BLaER1 treated with 17β-estradiol and CSF1 and Interleukin-3, amounts not matched to agents 10 nM and 100 nM (cell line): ENCODE results near the gene RTN1.

ENCODE experiments used
- H3K27ac ChIP-seq, 11 experiments: shearing (Covaris generic); formaldehyde crosslinking; 2 replicates each; pipeline ENCODE4 v1.8.1; 2022
- H3K27me3 ChIP-seq, 11 experiments: shearing (Covaris generic); formaldehyde crosslinking; 2 replicates each; pipeline ENCODE4 v1.8.1; 2022
- H3K36me3 ChIP-seq, 11 experiments: shearing (Covaris generic); formaldehyde crosslinking; 2 replicates each; pipeline ENCODE4 v1.8.1; 2022
- H3K4me1 ChIP-seq, 10 experiments: shearing (Covaris generic); formaldehyde crosslinking; 2 replicates each; pipeline ENCODE4 v1.8.1; 2022
- H3K4me2 ChIP-seq, 11 experiments: shearing (Covaris generic); formaldehyde crosslinking; 2 replicates each; pipeline ENCODE4 v1.8.1; 2022
- H3K4me3 ChIP-seq, 10 experiments: shearing (Covaris generic); formaldehyde crosslinking; 2 replicates each; pipeline ENCODE4 v1.8.1; 2022
- H3K9ac ChIP-seq, 11 experiments: shearing (Covaris generic); formaldehyde crosslinking; 2 replicates each; pipeline ENCODE4 v1.8.1; 2022
- H3K9me3 ChIP-seq, 11 experiments: shearing (Covaris generic); formaldehyde crosslinking; replicated peaks in 1 of 11; 2 replicates each; pipeline ENCODE4 v1.8.1; 2022
- H4K20me1 ChIP-seq, 11 experiments: shearing (Covaris generic); formaldehyde crosslinking; 2 replicates each; pipeline ENCODE4 v1.8.1; 2022
- Cebpa-rat ChIP-seq, 11 experiments: shearing (Covaris generic); IDR thresholded peaks; 2 replicates each; pipeline ENCODE4 v1.8.1; 2022

RTN1 gene

GRCh38 chr14:59870277-59871165, at the start of gene RTN1:
Gene RTN1, minus strand, starts transcription at chr14:59870776. Its CDS starts 146 bp downstream, at chr14:59870630.
- Histone ChIP-seq H3K9ac (peak within 1 kb of the TSS; percentile 72 to 84 (median 79)), H3K9me3 (no peaks in the 10 kb centered on the region), H3K27ac (peak within 1 kb of the TSS; percentile 20 to 72 (median 54); a peak in 19 of 22 replicates)

GRCh38 chr14:59920378-59920683, 49.8 kb upstream of the RTN1 start:
- Histone ChIP-seq H3K27ac (no peak overlapping the region), H4K20me1 (no peaks in the 10 kb centered on the region), H3K4me3 (no peak overlapping the region), H3K36me3 (no peaks in the 10 kb centered on the region), H3K9me3 (peaks cover 0 to 3% (median 0%) of the 10 kb centered on the region in 11 experiments; a peak in 1 of 22 replicates), H3K9ac (no peak overlapping the region), H3K4me1 (peaks cover 0 to 7% (median 0%) of the 10 kb centered on the region in 10 experiments; a peak in 2 of 20 replicates), H3K4me2 (no peak overlapping the region), H3K27me3 (peaks cover 0 to 12% (median 8%) of the 10 kb centered on the region in 11 experiments; a peak in 14 of 22 replicates)
- no peak for TF ChIP-seq Cebpa-rat (IDR thresholded peaks at IDR 0.05)

More at GRCh38 chr14:59870277-59871165, at the start of gene RTN1:
- Histone ChIP-seq H3K4me1 (peaks cover 0 to 20% (median 11%) of the 10 kb centered on the region in 10 experiments; a peak in 13 of 20 replicates), H3K27me3 (peaks cover 0 to 24% (median 14%) of the 10 kb centered on the region in 11 experiments; a peak in 19 of 22 replicates), H3K36me3 (no peaks in the 10 kb centered on the region), H4K20me1 (0 out of 22 replicates have a peak, but pooled peaks cover 0 to 4% (median 0%) of the 10 kb centered on the region in 11 experiments), H3K4me2 (peak within 1 kb of the TSS; percentile 84 to 100 (median 96)), H3K4me3 (peak within 1 kb of the TSS; percentile 73 to 94 (median 84))
- no peak for TF ChIP-seq Cebpa-rat (IDR thresholded peaks at IDR 0.05)

GRCh38 chr14:59919570-59920377, 49.2 kb upstream of the RTN1 start, which contains the start of gene LRRC9:
Gene LRRC9, plus strand, starts transcription at chr14:59920144.
- no peak within 1 kb of the TSS for H3K27ac ChIP-seq
- H3K4me1 ChIP-seq: peaks cover 0 to 7% (median 0%) of the 10 kb centered on the region in 10 experiments; a peak in 2 of 20 replicates
- peaks cover 0 to 12% (median 8%) of the 10 kb centered on the region in 11 experiments; a peak in 14 of 22 replicates for H3K27me3 ChIP-seq
- H3K9me3 ChIP-seq: peaks cover 0 to 3% (median 0%) of the 10 kb centered on the region in 11 experiments; a peak in 1 of 22 replicates
- H3K4me3 ChIP-seq: peak within 1 kb of the TSS; percentile 18 to 65 (median 52); a peak in 19 of 20 replicates
- no peaks in the 10 kb centered on the region for H3K36me3 ChIP-seq
- peak within 1 kb of the TSS in 6 of 11 experiments; percentile 13 to 37 (median 25); a peak in 9 of 22 replicates for H3K9ac ChIP-seq
- no peaks in the 10 kb centered on the region for H4K20me1 ChIP-seq
- peak within 1 kb of the TSS; percentile 58 to 85 (median 74) for H3K4me2 ChIP-seq
- TF ChIP-seq Cebpa-rat (IDR thresholded peaks at IDR 0.05): no peak

- peak overlapping the region; percentile 18 to 65 (median 52); a peak in 19 of 20 replicates for H3K4me3 ChIP-seq
- no peak for TF ChIP-seq Cebpa-rat (IDR thresholded peaks at IDR 0.05)
- H3K9me3 ChIP-seq: peaks cover 0 to 3% (median 0%) of the 10 kb centered on the region in 11 experiments; a peak in 1 of 22 replicates
- H3K9ac ChIP-seq: peak overlapping the region in 5 of 11 experiments; percentile 13 to 37 (median 25); a peak in 9 of 22 replicates
- no peaks in the 10 kb centered on the region for H3K36me3 ChIP-seq
- peaks cover 0 to 12% (median 8%) of the 10 kb centered on the region in 11 experiments; a peak in 14 of 22 replicates for H3K27me3 ChIP-seq
- peak overlapping the region; percentile 58 to 85 (median 74) for H3K4me2 ChIP-seq
- H4K20me1 ChIP-seq: no peaks in the 10 kb centered on the region
- peaks cover 0 to 7% (median 0%) of the 10 kb centered on the region in 10 experiments; a peak in 2 of 20 replicates for H3K4me1 ChIP-seq
- no peak overlapping the region for H3K27ac ChIP-seq
These were observed 48.4 kb upstream of the RTN1 start for GRCh38 chr14:59918824-59919569.

- Histone ChIP-seq H4K20me1 (no peaks in the 10 kb centered on the region), H3K27me3 (no peaks in the 10 kb centered on the region), H3K4me2 (no peak overlapping the region), H3K9me3 (no peaks in the 10 kb centered on the region), H3K4me1 (no peaks in the 10 kb centered on the region), H3K9ac (no peak overlapping the region), H3K27ac (no peak overlapping the region), H3K36me3 (no peaks in the 10 kb centered on the region), H3K4me3 (no peak overlapping the region)
- no peak for TF ChIP-seq Cebpa-rat (IDR thresholded peaks at IDR 0.05)
These were observed 42.6 kb upstream of the RTN1 start for GRCh38 chr14:59913187-59913586.

- no peaks in the 10 kb centered on the region for H4K20me1 ChIP-seq
- no peak overlapping the region for H3K4me2 ChIP-seq
- no peaks in the 10 kb centered on the region for H3K36me3 ChIP-seq
- H3K9ac ChIP-seq: no peak overlapping the region
- no peaks in the 10 kb centered on the region for H3K4me1 ChIP-seq
- no peaks in the 10 kb centered on the region for H3K9me3 ChIP-seq
- TF ChIP-seq Cebpa-rat (IDR thresholded peaks at IDR 0.05): no peak
- H3K27me3 ChIP-seq: no peaks in the 10 kb centered on the region
- H3K27ac ChIP-seq: no peak overlapping the region
- no peak overlapping the region for H3K4me3 ChIP-seq
These were observed 41.9 kb upstream of the RTN1 start for GRCh38 chr14:59912443-59912842.

- Histone ChIP-seq H4K20me1 (no peaks in the 10 kb centered on the region), H3K4me3 (no peak overlapping the region)
- TF ChIP-seq Cebpa-rat (IDR thresholded peaks at IDR 0.05): no peak
These were observed 34.6 kb upstream of the RTN1 start for GRCh38 chr14:59905188-59905587.

GRCh38 chr14:59904184-59904583, 33.6 kb upstream of the RTN1 start:
- H4K20me1 ChIP-seq: no peaks in the 10 kb centered on the region
- no peaks in the 10 kb centered on the region for H3K36me3 ChIP-seq
- H3K27ac ChIP-seq: no peak overlapping the region
- no peaks in the 10 kb centered on the region for H3K27me3 ChIP-seq
- no peak overlapping the region for H3K9ac ChIP-seq
- no peak for TF ChIP-seq Cebpa-rat (IDR thresholded peaks at IDR 0.05)
- H3K4me1 ChIP-seq: no peaks in the 10 kb centered on the region
- H3K9me3 ChIP-seq: peaks cover 0 to 14% (median 9%) of the 10 kb centered on the region in 11 experiments; a peak in 13 of 22 replicates
- no peak overlapping the region for H3K4me3 ChIP-seq
- H3K4me2 ChIP-seq: no peak overlapping the region

More at GRCh38 chr14:59905188-59905587, 34.6 kb upstream of the RTN1 start:
- no peak overlapping the region for H3K4me2 ChIP-seq
- H3K9ac ChIP-seq: no peak overlapping the region
- no peak overlapping the region for H3K27ac ChIP-seq
- H3K9me3 ChIP-seq: peaks cover 0 to 14% (median 9%) of the 10 kb centered on the region in 11 experiments; a peak in 13 of 22 replicates
- H3K4me1 ChIP-seq: no peaks in the 10 kb centered on the region
- no peaks in the 10 kb centered on the region for H3K27me3 ChIP-seq
- H3K36me3 ChIP-seq: no peaks in the 10 kb centered on the region
